Fibroblast of skin of right biceps (primary cell): ENCODE results near the gene ZNF579.

ENCODE experiments used
- DNase-seq: peaks from one replicate; pipeline ENCODE4 v3.0.0-alpha.2; 2013

The ZNF579 gene

DNA sequence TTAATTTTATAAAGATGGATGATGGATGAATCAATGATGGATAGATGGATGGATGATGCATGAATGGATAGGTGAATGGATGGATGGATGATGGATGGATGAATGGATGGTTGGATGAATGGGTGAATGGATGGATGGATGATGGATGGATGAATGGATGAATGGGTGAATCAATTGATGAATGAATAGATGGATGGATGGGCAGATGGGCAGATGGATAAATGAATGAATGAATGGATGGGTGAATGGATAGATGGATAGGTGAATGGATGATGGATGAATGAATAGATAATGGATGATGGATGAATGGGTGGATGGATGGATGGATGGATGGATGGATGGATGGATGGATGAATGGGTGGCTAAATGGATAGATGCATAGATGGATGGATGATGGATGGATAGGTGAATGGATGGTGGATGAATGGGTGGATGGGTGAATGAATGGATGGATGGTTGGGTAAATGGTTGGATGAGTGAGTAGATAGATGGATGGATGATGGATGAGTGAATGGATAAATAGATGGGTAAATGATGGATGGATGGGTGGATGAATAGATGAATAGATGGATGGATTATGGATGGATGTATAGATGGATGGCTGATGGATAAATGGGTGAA lies 12.8 kb downstream of the ZNF579 start:
- no peak for DNase-seq

DNA sequence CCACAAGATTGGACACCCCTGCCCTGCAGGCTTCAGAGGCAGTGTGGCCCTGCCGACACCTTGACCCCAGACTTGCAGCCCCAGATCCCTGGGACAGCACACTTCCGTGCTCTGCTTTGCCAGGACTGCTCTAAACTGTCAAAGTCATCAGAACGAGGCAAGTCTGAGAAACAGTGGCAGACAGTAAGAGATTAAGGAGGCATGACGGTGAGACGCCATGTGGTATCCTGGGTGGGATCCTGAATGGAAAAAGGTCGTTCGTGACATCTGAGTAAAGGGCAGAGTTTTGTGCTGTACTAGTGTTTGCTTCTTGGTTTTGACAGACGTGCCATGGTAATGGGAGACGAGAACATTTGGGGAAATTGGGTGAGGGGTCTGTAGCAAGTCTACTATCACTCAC lies 13.8 kb downstream of the ZNF579 start:
- no peak for DNase-seq

DNA sequence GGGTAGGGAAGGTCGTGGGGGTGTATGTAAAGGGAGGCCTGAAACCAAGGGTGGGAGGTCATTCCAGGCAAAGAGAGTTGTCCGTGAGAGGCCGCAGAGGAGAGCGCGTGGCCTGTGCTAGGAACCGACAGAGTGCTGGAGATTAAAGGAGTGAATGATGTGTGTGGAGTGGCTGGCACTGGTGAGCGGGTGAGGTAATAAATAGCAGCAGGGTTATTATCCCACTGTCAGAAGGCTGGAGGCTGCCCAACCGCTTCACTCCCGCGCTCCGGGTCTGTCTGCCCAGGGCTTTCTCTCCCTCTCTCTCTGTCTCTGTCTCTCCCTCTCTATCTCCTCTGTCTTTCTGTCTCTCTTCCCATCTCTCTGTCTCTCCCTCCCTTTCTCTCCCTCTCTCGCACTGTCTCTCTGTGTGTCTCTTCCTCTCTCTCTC lies 17.4 kb downstream of the ZNF579 start:
- no peak for DNase-seq

DNA sequence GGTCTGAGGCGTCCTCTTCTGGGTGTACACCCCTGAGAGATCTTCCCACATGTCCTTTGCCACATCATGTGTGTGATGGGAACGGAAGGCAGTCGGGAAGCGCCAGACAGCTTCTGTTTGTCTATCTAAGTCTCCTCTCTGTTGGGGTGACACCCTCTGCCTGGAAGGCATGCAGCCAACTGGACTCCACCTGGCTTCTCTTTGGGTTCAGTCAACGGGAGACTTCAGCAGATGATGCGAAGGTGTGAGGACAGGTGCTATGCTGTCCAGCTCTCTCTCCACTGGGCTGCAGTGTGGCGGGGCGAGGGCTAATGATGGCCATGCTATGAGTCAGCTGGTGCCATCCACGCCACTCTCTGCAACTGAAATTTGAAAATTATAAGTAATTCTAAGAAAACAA lies 21.0 kb downstream of the ZNF579 start:
- DNase-seq = no peak

DNA sequence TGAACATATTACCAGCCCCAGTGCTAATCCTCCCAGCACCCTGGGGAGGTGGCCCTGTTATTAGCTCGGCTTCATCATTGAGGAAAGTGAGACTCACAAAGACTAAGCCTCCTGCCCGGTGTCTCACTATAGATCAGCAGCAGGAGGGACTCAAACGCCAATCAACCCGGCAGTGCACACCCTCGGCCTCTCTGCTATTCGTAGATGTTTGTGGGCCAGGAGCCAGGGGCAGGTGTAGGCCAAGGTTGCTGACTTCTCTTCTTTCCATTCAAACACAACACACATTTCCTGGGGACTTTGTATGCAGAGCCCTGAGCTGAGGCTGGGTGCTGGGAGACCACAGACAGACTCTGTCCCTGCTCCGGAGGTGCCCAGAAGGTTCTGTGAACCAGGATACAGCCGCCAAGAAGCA lies 25.9 kb downstream of the ZNF579 start:
- no peak for DNase-seq

DNA sequence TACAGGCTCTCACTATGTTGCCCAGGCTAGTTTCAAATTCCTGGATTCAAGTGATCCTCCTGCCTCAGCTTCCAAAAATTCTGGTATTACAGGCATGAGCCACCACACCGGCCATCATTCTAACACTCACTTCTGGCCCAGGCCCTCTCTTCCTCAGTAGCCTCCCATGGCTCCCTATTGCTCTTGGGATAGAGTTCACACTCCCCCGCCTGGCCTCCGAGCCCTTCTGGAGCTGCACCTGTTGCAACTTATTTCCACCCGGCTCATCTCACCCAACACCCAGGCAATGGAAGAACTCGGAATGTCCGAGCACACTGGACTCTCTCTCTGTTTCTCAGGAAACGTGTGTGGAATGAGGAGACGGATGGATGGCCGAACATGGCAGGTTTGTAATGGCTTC lies 26.3 kb downstream of the ZNF579 start:
- no peak for DNase-seq

DNA sequence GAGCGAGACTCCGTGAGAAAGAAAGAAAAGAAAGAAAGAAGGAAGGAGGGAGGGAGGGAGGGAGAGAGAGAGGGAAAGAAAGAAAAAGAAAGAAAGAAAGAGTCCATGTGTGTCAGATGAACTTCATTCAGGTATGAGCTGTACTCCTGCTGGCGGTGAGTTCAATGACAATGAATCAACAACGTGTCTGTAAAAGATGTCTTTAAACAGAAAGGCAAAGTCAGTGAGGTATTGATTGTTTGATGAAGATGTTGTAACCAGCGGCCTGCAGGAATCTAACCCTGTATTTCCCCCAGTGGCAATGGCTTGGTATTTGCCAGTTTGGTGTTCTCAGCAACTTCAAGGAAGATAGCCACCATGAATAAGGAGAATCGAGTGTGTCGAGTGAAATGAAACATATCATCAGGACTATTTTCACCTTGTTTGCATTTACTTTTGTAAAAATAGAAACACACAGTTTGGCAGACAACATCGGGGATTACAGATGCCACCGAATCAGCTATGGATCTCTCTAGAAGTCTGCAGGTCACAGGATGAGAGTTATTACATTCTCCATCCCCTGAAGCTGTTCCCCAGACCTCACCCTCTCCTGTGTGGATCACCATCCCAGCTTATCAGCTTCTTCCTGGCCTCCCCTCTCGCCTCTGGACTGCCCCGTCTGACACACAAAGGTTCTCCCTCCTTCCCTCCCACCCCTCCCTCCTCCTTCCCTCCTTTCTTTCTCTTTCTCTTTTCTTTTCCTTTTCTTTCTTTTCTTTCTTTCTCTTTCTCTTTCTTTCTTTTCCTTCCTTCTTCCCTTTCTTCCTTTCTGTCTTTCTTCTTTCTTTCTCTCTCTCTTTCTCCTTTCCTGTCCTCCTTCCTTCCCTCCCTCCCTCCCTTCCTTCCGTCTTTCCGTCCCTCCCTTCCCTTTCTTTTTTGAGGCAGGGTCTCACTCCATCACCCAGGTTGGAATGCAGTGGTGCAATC lies 27.1 kb downstream of the ZNF579 start:
- DNase-seq = peak; percentile 8

DNA sequence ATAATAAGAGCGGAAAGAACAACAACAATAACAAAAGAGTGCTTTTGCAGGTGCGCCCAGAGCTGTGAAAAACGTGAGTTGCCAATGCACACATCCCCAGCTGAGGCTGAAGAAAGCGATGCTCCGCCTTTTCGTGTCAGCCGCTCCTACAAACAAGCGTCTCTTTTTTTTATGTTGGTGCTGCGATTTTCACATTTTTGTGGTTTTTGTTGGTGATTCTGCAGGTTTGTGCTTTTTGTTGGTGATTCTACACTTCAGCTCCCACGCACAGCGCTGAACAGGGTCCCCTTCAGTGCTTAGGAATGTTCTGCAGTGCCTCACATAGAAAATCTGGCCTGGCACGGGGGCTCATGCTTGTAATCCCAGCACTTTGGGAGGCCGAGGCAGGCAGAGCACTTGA lies 28.0 kb downstream of the ZNF579 start:
- peak; percentile 91 for DNase-seq

DNA sequence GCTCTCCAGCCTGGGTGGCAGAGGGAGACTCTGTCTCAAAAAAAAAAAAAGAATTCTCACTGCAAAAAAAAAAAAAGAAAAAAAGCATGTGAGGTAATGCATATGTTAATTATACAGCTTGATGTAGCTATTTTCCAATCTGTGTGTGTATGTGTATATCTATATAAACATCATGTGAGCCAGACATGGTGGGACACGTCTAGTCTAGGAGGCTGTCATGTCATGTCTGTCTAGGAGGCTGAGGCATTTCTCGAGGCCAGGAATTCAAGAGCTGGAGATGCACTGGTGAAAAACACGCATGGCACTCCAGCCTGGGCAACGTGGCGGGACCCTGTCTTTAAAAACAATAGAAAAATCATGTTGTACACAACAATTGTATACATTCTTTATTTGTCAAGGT lies 28.4 kb downstream of the ZNF579 start:
- DNase-seq = no peak

DNA sequence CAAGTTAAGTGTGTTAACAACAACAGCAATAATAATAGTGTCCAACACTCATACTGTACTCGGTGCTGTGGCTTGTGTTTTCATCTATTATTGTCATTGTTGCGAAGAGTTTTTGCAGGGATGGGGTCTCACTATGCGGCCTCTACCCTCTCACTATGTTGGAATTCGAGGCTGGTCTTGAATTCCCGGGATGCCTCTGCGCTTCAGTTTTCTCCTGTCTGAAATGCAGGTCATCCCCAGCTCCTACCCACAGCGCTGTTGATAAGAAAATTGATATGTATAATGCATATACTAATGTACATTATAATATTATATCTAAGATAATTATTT lies 30.4 kb downstream of the ZNF579 start:
- DNase-seq = peak; percentile 62

DNA sequence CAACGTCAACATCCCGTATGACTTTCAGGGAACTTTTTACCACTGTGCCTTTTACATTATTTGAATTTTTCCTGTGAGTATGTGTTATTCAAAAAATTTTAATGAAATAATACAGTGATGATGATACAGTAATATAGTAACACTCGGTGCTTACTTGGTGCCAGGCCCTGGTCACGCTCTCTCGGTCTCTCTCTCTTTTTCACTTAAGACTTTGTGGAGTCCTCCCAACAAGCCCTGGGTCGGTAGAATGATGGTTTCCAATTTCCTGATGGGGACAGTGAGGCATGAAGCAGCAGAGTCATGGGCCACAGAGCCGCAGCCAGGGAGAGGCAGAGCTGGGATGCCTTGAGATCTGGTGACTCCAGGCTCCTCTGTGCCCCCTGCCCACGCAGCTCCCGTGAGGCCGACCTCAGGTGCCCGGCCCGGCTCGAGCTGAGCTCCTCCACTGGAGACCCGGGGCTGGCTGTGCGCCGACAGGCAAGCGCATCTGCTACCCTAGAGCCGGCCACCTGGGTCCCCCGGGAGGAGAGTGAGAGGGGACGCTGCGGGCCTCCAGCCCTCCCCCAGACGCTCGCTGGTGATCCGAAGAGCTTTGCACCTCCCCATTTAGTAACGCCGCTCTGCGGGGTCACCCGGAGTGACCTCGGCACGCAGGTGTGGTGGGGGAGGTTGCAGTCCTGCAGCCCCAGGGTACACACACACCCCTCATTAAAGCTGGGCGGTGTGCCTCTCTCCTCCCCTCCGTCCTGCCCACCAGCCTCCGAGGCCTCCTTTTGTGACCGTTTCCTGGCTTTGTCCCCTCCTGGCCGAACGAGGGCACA lies 30.9 kb downstream of the ZNF579 start:
- peak; percentile 95 for DNase-seq

DNA sequence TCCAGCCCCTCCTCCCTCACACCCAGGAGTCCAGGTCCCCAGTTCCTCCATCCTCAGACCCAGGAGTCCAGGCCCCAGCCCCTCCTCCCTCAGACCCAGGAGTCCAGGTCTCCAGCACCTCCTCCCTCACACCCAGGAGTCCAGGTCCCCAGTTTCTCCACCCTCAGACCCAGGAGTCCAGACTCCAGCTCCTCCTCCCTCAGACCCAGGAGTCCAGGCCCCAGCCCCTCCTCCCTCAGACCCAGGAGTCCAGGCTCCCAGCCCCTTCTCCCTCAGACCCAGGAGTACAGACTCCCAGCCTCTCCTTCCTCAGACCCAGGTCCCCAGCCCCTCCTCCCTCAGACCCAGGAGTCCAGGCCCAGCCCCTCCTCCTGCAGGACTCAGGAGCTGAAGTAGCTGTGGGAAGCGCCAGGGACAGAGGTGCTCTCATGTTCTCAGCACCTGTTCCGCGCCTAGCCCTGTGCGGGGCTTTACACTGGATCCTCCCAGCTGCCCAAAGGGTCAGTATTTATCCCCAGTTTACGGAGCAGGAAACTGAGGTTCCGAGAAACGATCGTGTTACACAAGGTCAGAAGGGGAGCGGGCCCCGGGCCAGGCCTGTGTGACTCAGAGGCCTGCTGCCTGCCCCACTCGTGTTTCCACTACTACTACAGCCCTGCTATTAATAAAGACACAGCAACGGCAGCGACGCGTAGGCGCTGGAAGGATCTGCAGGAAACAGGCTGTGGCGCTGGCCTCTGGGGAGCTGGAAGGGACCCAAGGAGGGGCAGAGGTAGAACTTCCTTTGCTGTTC lies 33.6 kb downstream of the ZNF579 start:
- peak; percentile 75 for DNase-seq

DNA sequence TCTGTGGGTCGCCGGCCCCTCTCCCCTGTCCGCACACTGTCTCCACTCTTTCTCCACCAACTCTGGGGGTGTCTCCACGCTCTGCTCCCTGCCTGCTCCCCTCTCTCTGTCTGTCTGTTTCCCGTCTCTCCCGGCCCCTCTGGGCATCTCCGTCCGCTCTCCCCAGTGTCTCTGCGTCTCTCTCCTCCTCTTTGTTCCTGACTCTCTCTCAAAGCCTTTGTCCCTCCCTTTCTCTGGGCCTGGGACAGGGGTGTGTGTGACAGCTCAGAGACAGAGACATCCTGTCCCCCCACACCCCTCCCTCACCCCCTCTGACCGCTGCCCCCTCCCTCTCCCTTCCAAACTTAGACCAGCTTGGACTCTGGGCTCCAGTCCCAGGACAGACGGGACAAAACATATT lies 34.6 kb downstream of the ZNF579 start:
- no peak for DNase-seq

DNA sequence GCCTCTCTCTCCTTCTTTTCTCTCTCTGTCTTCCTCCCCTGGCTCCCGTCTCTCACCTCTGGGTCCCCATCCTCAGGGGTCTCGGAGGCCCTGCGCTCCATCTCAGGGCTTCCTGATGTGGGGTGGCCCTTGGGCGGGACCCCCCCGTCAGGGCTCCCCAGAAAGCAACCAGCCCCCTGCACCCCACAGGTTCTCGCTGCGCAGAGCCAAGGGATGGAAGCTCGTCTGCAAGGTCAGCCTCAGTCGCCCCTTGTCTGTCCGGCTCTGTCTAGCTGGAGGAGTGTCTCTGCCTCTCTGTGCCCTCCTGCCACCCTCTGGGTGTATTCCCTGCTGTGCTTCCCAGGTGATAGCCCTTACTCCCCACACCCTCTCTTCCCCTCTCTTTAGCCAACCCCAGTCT lies 35.2 kb downstream of the ZNF579 start, which contains the start of gene SBK3:
Gene SBK3 (minus strand): TSS at position 101 of the 400 bp plus-strand sequence. CDS start 0 bp downstream, at position 101.
- no peak for DNase-seq

DNA sequence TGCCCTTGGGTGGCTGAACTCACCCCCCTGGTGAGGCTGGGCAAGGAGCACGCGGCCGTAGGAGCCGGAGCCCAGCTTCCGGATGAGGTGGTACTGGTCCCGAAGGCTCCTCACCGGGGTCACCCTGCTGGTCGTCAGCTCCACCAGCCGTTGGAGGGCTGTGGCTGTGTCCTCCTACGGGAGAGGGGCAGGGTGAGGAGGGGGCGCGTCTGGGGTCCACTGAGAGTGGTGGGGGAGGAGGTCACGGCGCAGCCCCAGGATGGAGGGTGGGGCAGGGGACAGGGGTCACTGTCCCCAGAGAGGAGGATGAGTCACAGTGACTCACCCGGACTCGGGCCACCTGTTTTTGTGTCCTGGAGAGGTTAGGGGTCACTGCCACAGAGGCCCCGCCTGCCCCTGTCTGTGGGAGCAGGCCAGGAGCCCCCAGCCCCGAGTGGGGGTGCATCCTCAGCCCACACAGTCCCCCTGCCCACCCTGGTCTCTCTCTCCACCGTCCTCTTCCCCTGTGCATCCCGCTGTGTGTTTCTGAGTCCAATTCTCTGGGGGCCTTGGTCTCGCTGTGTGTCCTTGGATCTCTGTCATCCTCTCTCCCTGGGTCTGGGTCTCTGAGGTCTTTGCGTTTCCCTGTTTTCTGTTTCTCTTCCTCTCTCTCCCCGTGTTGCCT lies 35.7 kb downstream of the ZNF579 start:
- DNase-seq = no peak

DNA sequence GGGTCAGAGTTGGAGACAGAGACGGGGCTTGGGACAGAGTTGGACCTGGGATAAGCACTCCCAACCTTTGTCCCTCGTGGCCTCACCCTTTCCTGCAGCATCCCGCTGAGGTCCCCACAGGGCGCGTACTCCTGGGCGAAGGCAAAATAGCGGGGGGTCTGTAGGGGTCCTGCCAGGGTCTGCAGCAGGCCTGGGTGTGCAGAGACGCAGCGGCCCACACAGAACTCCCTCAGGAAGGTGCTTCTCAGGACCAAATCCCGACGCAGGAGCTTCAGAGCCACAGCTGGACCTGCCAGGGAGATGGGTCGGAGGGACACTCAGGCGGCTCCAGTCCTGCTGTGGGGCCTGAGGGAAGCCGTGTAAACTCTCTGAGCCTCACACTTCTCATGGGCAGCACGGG lies 36.6 kb downstream of the ZNF579 start:
- no peak for DNase-seq

DNA sequence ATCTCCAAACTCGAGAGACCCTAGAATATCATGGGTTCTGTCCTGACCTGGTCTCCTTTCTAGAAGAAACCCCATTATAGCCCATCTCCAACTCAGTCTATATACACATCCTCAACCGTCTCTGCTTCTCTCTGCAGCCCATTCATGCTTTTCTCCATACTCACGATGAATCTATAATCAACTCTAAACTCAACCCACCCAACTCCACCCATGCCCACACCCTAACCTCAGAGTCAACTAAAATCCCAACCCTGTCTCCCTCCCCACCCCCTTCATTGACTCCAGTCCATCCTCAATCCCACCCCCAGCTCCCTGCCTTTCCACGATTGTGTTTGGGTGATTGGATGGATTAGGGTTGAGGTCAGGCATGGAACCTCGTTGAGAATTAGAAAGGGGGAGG lies 37.1 kb downstream of the ZNF579 start:
- DNase-seq = no peak

DNA sequence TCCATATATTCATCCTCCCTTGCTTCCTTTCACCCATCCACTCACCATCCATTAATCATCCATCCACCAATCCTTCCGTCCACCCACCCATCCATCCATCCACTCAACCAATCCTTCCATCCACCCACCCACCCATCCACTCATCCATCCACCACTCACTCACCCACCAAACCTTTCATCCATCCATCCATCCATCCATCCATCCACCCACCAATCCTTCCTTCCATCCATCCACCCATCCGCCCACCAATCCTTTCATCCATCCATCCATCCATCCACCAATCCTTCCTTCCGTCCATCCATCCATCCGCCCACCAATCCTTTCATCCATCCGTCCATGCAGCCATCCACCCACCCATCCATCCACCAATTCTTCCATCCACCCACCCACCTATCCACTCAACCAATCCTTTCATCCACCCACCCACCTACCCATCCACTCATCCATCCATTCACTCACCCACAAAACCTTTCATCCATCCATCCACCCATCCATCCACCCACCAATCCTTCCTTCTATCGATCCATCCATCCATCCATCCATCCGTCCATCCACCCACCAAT lies 38.3 kb downstream of the ZNF579 start:
- no peak for DNase-seq

DNA sequence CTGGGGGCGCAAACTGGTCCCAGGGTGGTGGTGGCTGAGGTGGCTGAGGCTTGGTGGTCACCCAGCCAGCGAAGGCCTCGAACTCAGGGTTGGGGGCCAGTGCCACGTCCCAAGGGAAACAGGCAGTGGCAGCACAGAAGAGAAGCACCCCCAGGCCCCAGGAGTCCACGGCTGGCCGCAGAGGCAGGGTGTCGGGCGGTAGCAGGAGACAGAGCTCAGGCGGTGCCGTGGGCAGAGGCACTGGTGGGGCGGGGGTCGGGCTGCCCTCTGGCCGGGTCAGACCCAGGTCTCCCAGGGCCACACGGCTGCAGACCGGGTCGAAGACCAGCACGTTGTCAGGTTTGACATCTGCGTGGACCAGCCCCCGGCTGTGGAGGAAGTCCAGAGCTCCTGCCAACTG lies 39.6 kb downstream of the ZNF579 start:
- DNase-seq = no peak

DNA sequence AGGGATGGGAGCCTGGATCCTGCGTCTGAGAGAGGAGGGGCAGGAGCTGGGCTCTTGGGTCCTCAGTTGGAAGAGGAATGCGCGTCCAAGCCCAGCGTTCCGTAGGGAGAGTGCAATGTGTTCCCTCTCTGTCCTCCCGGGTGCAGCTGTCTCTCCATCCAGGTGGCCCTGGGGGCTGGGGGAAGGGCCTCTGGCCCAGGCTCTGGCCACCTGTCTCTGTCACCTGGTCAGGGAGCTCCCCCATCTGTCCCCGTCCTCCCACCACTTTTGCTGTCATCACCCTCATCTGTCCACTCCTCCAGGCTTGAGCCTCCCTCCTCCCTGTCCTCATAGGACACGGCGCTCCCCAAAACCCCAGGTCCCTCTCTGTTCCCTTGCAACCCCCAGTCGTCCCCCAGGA lies 40.0 kb downstream of the ZNF579 start:
- no peak for DNase-seq

DNA sequence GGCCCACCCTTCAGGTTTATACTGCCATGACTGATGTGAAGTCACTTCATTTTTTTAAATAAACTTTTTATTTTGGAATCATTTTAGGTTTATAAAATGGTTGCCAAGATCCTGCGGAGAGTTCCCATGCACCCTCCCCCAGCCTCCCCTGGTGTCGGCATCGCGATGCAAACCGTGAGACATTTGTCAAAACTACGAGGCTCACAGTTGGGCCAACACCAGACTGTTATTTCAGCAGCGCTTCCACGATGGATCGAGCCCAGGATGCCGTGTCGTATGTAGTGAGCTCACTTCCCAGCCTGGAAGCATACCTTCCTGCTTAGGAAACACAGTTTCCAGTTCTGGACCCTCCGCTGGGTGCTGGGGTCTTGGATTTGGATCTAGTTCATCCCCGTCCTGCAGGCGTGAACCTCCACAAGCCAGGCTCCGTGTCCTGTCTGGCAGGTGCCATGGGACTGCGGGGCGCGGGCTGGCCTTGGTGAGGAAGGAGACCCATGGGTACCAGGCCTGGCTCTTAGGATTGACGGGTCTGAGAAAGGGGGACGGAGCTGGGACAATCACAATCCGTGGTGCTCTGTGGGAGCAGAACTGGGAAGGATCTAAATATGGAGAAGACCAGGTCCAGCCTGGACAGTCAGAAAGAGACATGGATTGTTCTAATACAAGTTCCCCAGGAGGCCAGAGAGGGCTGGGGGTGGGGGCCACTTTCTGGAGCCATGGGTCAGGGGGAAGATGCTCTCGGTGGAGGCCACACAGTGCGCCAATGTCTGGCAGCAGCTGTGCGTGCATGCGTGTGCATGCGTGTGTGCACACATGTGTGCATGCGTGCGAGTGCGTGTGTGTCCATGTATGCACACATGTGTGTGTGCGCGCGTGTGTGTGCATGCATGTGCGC lies 41.3 kb downstream of the ZNF579 start:
- no peak for DNase-seq
